GM18502 (cell line): ENCODE measurements around the gene TSEN54.

ENCODE experiments used
- ATAC-seq: cut with Tn5 transposase; IDR thresholded peaks from one replicate; pipeline ENCODE4 v1.9.1; 2021; ENCODE audit warnings: mild to moderate bottlenecking; ENCODE audit not compliant: unreplicated experiment, poor library complexity

The TSEN54 gene

DNA sequence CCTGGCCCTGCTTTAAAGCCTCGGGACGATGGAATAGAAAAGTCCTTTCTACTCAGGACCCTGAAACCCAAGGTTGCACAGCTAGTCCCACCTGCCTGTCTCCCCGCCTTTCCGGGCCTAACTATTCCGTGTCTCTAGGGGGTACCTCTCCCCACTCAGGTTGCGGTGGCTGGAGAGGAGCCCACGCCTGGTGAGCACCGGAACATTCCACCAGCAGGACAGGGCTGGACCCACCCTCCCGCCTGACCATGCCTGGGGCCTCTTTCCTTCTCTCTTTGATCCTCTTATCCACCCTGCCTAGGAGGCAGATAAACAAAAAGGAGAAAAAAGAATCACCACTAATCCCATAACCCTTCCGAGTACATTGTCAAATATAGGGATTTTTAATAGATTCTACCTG is 20.0 kb downstream of the TSEN54 start:
- ATAC-seq = no peak

DNA sequence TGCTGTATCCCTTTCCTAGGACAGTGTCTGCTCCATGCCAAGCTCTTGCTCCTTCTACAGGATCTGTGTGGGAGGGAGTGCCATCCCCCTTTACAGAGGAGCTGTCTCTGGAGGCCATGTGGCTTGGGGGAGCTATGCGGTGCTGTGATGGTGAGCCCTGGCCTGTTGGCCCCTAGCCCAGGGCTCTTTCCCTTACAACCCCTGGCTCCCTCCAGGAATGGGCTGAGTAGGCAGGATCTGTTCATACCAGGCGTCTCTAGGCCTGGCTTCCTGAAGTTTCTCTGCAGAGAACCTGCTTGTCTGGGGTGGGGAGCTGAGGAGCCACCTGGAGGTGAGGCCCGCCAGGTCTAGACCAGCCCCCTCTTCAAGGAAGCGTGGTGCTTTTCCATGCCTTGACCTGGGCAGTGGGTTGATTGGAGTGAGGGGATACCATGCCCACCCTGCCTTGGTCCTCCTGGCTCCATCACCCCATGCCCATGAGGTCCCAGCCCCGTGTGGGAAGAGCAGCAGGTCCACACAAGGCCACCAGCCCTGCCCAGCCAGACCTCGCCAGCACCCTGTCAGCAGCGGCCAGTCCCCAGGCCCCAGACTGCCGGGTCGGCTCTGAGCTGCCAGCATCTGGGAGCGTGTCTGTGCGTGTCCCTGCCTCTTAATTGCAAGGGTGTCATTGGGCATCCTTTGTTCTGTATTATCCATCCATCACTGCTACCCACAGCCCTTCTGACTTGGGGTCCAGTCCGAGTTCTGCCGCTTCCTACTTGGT is 23.8 kb downstream of the TSEN54 start:
- ATAC-seq = no peak

DNA sequence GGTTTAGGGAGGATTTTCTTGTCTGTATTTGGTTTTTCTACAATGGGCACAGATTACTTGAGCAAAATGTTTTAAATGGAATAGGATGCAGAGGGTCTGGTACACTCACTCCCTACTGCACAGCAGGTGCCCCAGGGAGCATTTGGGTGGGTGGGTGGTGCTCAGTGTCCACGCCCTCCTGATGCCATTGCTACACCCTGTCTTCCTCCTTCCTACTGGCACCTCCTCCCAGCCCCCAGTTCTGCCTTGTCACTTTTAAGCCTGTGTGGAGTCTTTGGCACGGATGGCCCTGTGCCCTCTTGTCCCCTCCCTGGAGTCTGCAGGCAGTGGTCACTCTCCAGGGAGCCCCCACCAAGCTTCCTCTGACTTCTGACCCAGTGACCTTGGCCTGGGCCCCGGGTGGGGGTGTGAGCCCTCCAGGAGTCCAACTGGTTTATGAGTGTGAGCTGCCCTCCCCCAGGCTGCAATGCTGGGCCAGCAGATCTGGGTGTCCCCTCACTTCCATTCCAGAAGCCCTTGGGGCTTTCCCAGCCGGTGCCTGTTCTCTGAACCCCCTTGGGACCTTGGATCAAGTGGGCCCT is 24.7 kb downstream of the TSEN54 start:
- no peak for ATAC-seq

DNA sequence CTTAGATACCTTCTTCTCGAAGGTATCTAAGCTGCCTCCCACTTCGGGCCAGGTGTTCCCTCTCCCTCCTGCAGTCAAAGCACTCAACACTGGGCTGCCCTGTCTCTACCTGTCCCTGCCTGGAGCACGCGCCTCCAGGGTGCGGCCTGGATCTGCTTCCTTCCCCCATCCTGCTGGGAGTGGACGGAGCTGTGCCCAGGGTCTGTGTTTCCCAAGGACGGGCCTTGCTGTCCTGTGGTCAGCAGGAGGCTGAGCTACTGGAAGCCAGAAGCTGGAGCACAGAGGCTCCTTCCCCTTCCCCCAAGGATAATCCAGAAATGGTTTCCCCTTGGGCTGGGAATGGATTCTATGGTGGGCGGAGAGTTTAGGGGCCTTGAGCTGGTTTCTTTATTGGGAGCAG is 25.9 kb downstream of the TSEN54 start:
- no peak for ATAC-seq

DNA sequence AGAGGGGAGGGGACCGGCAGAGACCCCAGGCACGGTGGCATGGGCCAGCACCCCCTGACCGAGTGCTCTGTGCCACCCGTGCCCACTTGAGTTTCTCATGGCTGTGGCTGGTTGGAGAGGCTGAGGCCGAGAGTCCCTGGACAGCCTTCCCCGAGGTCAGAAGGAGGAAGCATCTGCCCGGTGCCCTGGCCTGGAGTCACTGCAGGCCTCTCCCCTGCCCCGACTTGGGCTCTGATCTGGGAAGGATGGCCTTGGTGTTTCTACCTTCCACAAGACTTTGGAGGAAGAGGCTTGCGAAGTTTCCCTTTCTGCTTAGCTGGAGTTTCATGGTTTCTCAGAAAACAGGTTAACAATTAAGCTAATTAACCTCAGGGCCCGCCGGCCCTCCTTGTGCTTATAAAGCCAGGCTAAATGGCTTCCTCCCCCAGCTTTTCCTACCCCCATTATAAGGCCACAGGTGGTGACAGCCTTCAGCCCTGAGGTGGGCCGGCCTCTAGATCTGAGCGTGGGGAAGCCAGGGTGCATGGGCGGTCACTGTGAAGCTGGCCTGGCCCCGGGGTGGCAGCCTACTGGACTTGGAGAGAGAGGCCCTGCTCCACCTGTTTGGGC is 26.5 kb downstream of the TSEN54 start:
- ATAC-seq = no peak

DNA sequence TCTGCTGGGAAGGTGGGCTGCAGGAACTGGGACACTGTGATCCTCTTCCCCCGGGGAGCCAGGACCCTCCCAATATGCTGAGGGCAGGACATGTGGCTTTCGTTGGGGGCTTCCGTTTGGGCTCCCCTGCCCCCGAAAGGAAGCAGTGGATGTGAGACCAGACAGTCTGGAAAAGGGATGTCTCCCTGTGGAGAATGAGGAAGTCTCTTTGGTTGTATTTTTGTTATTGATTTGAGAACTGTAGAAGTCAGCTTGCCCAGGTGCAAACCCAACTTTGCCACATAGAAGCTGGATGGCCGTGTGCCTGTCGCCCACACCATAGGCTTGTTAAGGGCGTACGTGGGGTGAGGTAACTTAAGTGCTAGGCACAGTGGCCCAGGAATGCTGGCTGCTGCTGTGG is 27.9 kb downstream of the TSEN54 start:
- ATAC-seq = no peak

DNA sequence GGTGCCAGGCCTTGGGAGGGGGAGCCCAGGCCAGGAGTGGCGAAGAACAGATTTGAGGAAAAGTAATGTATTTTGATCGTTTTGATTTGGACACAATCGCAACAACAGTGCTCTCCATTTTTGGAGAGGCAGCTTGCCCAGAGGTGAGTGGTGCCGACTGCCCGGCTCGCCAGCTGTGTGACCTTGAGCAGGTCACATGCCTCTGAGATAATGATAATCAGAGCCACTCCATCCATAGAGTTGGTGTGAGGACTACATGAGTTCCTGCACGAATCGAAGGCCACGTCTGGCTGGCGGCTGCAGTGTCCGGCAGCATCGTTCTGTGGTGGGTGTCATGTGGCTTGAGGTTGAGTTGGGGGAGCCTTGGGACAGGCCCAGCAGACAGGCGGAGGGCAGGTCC is 29.9 kb downstream of the TSEN54 start:
- no peak for ATAC-seq

DNA sequence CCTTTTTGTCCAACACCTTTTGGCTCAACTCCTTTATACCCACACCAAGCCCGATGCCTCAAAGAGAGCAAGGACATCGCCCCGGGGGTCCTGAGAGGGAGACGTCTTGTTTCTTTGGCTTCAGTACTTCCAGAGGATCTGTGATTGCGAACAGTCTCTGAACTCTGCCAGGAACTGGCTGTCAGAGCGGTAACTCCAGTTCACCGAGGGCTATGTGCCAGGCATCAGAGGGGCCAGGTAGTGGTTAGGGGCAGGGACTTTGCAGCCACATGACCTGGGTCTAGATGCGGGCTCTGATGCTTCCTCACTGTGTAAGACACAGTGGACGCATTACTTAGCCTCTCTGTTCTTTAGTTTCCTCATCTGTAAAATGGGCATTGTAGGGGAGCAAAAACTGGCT is 30.8 kb downstream of the TSEN54 start:
- ATAC-seq = no peak

DNA sequence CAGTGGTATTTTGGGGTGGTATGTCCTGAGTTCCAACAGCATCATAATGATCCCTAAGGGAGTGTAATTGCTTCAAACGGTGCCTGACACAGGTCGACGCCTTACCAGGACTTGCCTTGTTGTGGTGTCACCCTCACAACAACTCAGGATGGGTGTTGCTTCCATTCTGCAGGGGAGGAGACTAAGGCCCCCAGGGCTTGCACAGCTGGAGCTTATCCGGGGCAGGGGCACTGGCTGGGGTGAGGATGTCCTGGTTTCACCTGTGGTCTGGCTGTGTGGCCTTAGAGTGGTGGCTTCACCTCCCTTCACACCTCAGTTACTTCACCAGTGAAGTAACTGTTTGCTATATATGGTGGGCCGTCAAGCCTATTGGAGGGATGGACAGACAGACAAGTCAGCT is 32.5 kb downstream of the TSEN54 start:
- ATAC-seq = no peak

DNA sequence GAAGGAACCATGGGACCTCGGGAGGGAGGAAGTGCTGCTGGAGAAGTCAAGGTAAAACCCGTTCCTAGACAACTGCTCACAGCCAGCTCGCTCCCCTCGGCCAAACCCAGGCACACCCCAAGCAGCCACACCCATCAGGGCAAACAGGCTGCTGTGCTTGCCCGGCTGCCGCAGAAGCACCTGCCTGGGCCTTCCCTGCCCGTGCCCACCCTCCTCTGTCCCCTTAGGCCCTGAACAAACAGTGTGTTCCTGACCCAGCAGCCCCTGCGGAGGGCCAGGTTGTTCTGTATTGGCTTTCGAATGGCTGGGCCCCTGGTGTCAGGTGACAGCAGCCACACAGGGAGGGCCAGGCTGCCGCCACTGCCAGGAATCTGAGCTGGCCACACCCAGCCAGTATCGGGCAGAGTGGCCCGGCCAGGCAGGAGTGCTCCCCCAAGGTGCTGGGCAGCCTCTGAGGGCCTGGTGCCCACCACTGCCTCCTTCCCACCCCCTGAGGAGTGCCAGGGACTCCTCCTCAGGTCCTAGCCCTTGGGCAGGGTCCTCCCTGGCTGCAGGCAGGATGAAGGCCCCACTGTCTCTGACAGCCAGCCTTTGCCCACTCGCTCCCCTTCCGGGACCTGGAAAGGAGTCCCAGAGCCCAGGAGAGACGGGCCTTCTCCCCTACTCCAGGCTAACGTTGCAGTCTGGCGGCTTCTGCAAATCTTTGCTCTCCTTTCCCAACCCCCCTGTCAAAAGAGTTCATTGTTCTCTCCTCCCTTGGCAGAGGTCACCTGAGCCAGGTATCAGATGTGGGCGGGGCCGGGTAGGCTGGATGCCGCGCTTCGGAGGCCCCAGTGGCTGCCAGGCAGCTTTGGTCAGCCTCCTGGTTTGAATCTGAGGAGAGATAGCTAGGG is 33.2 kb downstream of the TSEN54 start:
- ATAC-seq = no peak

DNA sequence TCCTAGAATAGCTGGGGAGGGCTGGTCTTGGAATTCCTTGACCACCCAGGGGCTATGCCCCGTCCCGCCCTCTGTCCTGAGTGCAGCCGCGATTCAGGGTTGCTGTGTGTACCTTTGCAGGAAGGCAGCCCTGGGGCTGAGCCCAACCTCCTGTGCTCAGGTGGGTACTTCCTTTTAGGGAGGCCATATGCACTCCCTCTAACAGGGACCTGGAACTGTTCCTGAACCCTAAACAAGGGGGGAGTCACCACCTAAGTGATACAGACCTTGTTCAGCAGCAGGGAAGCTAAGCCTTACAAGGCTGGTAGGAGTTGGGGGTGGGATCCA is 33.8 kb downstream of the TSEN54 start:
- ATAC-seq = no peak

DNA sequence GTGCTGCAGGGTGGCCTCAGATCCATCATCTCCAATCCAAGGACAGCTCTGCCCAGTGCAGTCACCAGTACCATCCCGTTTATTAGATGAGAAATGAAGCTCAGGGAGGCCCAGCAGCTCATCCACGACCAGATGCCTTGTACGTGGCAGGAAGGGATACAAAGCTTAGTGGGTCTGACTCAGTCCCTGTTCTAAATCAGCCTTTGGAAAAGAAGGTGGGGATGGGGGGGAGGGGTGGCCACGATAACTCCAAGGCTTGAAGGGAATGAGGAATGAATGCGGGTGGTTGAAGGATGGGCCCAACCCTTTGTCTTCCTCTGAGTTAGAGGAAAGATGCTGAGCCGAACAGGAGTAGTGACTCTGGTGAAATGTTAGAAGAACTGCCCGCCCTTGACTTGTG is 34.9 kb downstream of the TSEN54 start:
- ATAC-seq = no peak

DNA sequence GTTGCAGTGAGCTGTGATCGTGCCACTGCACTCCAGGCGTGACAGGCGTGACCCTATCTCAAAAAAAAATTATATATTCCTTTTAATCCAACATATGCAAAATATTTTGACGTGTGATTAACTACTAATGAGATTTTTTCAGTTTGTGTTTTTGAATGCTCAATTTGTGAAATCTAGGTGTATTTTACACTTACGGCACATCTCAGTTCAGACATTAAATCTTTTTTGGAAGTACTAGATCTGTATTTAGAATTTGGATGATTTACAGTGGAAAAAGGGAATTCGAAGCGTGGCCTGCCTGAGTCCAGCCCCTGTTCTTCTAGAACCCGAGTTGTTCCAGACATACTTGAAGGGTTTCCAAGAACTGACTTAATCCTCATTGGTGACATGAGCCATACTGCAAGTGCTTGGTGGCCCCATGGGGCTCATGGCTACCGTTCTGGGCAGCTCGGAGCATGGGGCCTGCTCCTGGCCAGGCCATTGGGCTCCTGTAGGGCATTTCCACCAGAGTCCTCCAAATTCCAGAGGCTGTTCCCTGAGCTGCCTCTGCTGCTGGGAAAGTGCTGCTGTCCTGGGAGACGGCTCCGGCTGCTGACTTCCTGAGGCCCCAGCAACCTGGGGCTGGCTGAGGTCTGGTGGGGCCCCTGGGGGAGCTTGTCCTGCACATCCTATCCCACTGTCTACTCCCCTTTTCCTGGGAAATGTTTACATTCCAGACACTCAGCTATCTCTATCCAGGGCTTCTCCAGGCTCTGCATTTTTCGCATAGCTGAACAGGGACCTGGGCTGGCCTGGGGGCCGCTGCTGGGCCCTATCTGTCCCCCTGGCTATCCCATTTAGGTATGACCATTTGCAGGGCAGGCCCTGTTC is 36.3 kb downstream of the TSEN54 start:
- ATAC-seq = no peak

DNA sequence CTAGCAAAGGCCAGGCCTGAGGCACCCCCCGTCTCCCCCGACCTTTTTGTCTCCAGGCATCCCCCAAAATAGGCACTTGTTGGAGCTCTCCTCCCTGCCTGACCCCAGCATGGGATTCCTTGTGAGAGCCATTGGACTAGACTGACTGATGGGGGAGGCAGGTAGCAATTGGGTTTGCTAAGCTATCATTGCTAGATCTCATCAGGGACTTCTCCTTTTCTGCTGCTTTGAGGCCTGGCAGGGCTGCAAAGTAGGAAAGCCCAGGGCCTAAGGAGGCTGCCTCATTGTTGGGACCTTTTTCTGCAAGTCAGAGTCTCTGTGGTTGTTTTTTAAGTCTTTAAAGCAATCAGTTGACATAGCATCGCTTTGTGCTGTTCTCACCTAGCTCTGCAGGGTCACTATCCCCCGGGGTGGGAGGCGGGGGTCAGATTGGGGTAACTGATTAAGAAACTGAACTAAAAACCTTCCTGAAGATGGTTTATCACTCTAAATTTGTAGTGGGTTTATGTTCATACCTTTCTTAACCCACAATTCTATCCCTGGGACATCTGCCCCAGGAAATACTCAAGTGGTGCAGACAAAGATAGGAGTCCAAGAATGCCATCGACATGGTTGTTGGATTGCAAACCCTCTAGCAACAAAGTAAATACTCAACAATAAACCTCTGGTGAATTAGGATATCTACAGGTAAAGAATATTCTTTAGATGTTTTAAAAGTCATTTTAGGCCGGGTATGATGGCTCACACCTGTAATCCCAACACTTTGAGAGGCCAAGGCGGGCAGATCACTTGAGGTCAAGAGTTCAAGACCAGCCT is 37.2 kb downstream of the TSEN54 start:
- no peak for ATAC-seq

DNA sequence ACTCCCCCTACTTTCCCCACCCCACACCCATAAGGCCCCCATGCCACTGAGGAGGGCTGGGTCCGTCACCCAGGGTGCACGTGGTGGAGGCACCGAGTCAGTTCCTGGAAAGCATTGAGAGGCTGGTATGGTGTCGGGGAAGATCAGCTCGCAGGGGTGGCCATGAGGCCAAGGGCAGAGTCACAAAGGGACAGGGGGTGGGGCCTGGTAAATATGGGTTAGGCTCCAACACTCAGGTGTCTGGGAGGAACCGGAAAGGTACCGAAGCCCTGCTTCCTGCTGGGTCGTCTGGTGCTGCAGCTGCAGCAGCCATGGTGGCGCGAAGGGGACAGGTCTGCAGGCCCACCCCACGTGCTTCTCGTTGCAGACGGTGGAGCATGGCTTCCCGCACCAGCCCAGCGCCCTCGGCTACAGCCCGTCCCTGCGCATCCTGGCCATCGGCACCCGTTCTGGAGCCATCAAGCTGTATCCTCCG is 39.4 kb downstream of the TSEN54 start:
- ATAC-seq = no peak

DNA sequence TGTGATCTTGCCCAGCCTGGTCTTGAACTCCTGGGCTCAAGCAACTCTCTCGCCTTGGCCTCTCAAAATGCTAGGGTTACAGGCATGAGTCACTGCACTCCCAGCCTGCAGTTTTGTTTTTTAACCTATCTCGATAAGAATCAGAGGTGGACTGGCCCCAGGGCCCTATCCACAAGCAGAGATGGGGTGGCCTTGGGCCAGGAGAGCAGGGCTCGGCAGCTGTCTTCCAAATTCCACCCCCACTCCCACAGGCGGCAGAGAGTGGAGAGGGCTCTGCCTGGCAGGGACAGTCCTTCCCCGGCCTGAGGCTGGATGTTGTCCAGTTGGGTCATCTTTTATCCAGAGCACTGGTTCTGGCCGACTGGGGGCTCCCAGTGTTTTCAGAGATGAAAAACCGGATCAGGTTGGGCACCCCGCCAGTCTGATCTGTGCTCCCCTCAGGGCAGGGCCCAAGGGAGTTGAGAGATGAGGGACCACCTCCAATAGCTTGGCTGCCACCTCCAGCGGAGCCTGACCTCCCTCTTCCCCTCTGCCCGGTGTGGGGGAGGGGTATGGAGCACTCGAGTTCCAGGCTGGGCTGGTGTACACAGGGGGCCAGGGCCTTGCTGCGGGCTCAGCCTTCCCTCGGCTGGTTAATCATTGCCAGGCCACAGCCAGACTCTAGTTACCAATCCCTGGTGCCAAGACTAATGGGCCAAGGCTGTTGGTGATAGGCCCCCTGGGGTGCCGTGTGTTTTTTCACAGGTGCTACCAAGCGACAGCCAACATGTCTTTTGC is 40.9 kb downstream of the TSEN54 start:
- no peak for ATAC-seq

DNA sequence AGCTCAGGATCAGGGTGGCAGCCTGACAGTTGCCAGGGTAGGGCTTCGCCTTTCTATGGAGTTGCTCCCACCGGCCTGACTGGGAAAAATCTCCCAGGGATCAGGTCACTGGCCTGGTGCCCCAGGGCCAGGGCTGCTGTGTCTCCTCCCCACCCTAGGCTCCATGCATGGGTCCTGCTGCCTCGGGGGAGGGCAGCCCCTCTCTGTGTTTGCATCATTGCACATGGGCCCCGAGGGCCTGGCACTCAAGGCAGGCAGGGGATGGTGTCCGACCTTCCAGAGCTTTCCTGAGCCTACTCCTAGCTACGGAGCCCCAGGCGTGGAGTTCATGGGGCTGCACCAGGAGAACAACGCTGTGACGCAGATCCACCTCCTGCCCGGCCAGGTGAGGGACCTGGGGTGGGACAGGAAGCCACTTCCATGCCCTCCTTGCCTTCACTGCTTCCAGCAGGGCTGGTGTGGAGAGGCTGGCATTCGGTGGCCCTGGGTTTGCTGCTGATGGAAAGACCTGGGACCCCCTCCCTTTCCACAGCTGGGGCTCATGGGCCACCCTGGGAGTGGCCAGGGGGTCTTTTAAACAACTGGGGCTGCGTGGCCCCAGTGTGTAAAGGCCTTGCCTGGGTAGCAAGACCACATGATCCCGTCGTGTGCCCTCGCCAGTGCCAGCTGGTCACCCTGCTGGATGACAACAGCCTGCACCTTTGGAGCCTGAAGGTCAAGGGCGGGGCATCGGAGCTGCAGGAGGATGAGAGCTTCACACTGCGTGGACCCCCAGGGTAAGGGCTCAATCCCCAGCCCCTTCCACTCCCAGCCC is 41.7 kb downstream of the TSEN54 start:
- no peak for ATAC-seq
